Tibial artery (tissue), 4 donors: ENCODE measurements around the gene SYNE2.

Source experiments
- DNase-seq, 2 donors: peaks; one replicate each; pipeline ENCODE4 v3.0.0-alpha.2; 2019
- H3K27ac ChIP-seq, 2 donors: fragments of 200-600 bp; sonication (generic) in 1 of 2; 1 replicate in 1 of 2; 2 replicates in 1 of 2; pipeline ENCODE4 v1.5.1; 2018 to 2019; ENCODE audit warnings: mild to moderate bottlenecking in 1 of 2
- H3K27me3 ChIP-seq, 2 donors: fragments of 200-600 bp; sonication (generic) in 1 of 2; one replicate each; pipeline versions ENCODE4 v1.5.1 to v1.6.0; 2016 to 2019
- H3K36me3 ChIP-seq, 3 donors: fragments of 200-600 bp; sonication (generic) in 2 of 3; one replicate each; pipeline ENCODE4 v1.5.1; 2016 to 2019; ENCODE audit warnings: mild to moderate bottlenecking in 2 of 3
- H3K4me1 ChIP-seq, 4 donors: fragments of 200-600 bp; sonication (generic) in 2 of 4; 1 replicate in 3 of 4; 2 replicates in 1 of 4; pipeline ENCODE4 v1.5.1; 2016 to 2019
- H3K4me3 ChIP-seq, 2 donors: fragments of 200-600 bp; sonication (generic) in 1 of 2; 1 replicate in 1 of 2; 2 replicates in 1 of 2; pipeline ENCODE4 v1.5.1; 2018 to 2019; ENCODE audit warnings: mild to moderate bottlenecking in 2 of 2
- H3K9me3 ChIP-seq, 3 donors: fragments of 200-600 bp; sonication (generic) in 1 of 3; one replicate each; pipeline ENCODE4 v1.5.1; 2016 to 2019
- CTCF ChIP-seq, 2 experiments: fragments of 200-600 bp in 1 of 2; fragments of 450-650 bp in 1 of 2; IDR thresholded peaks; one replicate each; pipeline ENCODE4 v1.5.1; 2017 to 2019; ENCODE audit warnings: antibody characterized with exemption in 2 of 2, mild to moderate bottlenecking in 1 of 2, moderate library complexity in 1 of 2
- intact Hi-C: fragments of 100-400 bp; cut with DNase I; formaldehyde crosslinking; loops from one replicate; pipeline ENCODE4 v1.15.0; 2023; ENCODE audit warnings: low total_unique reads

Gene SYNE2

GRCh38 chr14:63991833-63992232 lies 139.0 kb downstream of the SYNE2 start:
- no peak for DNase-seq
- no peaks in the 10 kb centered on the region for H3K9me3 ChIP-seq
- no peaks in the 10 kb centered on the region for H3K27me3 ChIP-seq
- no peak overlapping the region for H3K4me3 ChIP-seq
- no peak for TF ChIP-seq CTCF (IDR thresholded peaks at IDR 0.05)
- intact Hi-C loops, result loop anchor here (10.0 kb wide), 1 partner anchor 197 kb away; no protein-coding TSS in a partner anchor
- no peaks in the 10 kb centered on the region for H3K4me1 ChIP-seq
- no peak overlapping the region for H3K27ac ChIP-seq
- peaks cover 28 to 67% (median 30%) of the 10 kb centered on the region in 3 donors for H3K36me3 ChIP-seq

- no peak overlapping the region for H3K4me3 ChIP-seq
- H3K9me3 ChIP-seq, result no peaks in the 10 kb centered on the region
- DNase-seq, result no peak
- H3K27me3 ChIP-seq, result no peaks in the 10 kb centered on the region
- peaks cover 34 to 72% (median 40%) of the 10 kb centered on the region in 3 donors for H3K36me3 ChIP-seq
- no peak for TF ChIP-seq CTCF (IDR thresholded peaks at IDR 0.05)
- no peak overlapping the region for H3K27ac ChIP-seq
- no peaks in the 10 kb centered on the region for H3K4me1 ChIP-seq
- intact Hi-C loops, result loop anchor here (10.0 kb wide), 1 partner anchor 198 kb away; no protein-coding TSS in a partner anchor
These were observed 140.1 kb downstream of the SYNE2 start for GRCh38 chr14:63992858-63993257.

- Histone ChIP-seq H3K36me3 (peaks cover 42 to 75% (median 51%) of the 10 kb centered on the region in 3 donors), H3K9me3 (no peaks in the 10 kb centered on the region), H3K4me1 (no peaks in the 10 kb centered on the region), H3K27me3 (no peaks in the 10 kb centered on the region), H3K27ac (no peak overlapping the region), H3K4me3 (no peak overlapping the region)
- DNase-seq, result no peak
- intact Hi-C loops, result loop anchor here (10.0 kb wide), 1 partner anchor 199 kb away; no protein-coding TSS in a partner anchor
- peak in 1 of 2 experiments; percentile 19 for TF ChIP-seq CTCF (IDR thresholded peaks at IDR 0.05)
These were observed 141.2 kb downstream of the SYNE2 start for GRCh38 chr14:63993992-63994391.

GRCh38 chr14:63995285-63995684 lies 142.5 kb downstream of the SYNE2 start:
- H3K27ac ChIP-seq, result no peak overlapping the region
- intact Hi-C loops, result loop anchor here (10.0 kb wide), 1 partner anchor 200 kb away; no protein-coding TSS in a partner anchor

GRCh38 chr14:63996016-63996415 lies 143.2 kb downstream of the SYNE2 start:
- Histone ChIP-seq H3K4me3 (no peak overlapping the region), H3K9me3 (no peaks in the 10 kb centered on the region), H3K4me1 (no peaks in the 10 kb centered on the region), H3K27me3 (no peaks in the 10 kb centered on the region), H3K36me3 (peaks cover 57 to 80% (median 65%) of the 10 kb centered on the region in 3 donors), H3K27ac (no peak overlapping the region)
- TF ChIP-seq CTCF (IDR thresholded peaks at IDR 0.05), result no peak
- DNase-seq, result no peak
- intact Hi-C loops, result loop anchor here (10.0 kb wide), 1 partner anchor 201 kb away; no protein-coding TSS in a partner anchor

More at GRCh38 chr14:63995285-63995684, 142.5 kb downstream of the SYNE2 start:
- DNase-seq, result no peak
- Histone ChIP-seq H3K9me3 (no peaks in the 10 kb centered on the region), H3K36me3 (peaks cover 55 to 77% (median 61%) of the 10 kb centered on the region in 3 donors), H3K4me1 (no peaks in the 10 kb centered on the region), H3K27me3 (no peaks in the 10 kb centered on the region), H3K4me3 (no peak overlapping the region)
- TF ChIP-seq CTCF (IDR thresholded peaks at IDR 0.05), result no peak
